ENCODE data around the gene CRIP1. TPM values are rescaled to one million over a fixed set of nuclear protein-coding genes. Genes with fewer than 3 reads are reported as not detected.

CRIP1 gene
- total RNA-seq, 1 donor from 2014 or later: 29.5 TPM

DNA sequence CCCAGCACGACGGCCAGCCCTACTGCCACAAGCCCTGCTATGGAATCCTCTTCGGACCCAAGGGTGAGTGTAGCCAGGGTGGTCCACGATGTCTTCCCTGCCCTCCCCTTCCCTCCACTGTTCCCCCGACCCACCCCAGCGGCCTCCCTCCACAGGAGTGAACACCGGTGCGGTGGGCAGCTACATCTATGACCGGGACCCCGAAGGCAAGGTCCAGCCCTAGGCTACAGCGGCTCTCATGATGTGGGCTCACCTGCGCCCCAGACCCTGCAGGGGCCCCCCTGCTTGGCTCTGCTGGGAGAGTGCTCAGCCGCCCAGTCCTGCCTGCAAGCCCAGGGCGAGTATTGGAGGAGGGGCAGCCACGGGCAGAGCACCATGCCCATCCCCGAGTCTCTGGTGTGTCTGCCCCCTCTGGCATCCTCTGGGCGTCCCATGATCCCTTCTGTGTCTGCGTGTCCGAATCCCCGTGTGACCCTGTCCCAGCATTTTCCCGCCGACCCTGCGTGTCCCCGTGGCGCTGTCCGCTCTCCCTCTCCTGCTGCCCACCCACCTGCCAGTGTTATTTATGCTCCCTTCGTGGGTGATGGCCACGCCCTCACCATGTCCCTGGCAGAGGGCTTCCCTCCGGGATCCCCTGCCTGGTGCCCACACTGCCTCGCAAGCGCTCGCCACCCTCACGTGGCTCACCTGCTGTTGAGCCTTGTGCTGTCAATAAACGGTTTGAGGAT lies 7.1 kb upstream of the CRIP1 start:
- FAIRE-seq: no peak
- no peak for DNase-seq (ENCODE audit: low read depth)
- H3K9me3 Mint-ChIP-seq (ENCODE audit: unreplicated experiment): no peaks in the 10 kb centered on the region

DNA sequence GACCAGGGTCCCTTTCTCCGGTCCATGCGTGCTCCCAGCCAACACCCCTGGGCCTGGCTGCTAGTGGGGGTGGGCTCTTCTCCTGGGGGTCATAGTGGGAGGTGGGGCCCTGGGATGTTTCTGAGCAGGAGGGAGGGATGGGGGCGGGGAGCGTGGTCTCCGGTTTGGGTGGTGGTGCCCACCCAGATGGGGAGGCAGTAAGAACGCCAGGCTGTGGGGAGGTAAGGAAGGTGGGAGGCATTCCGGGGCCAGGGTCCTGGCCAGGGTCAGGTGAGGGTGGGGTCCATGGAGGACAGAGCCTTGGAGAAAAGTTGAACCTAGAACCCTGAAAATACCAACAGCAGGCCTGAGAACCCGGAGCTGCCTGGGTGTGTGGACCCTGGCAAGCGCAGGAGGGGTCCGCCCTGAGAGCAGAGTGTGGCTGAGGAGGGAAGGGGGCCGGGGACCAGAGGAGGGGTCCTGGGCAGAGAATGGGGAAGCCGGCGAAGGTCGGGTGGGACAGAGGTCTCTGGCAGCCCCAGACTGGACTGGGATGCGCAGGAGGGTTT lies 6.4 kb upstream of the CRIP1 start:
- DNase-seq (ENCODE audit: low read depth) (no peak), FAIRE-seq (no peak)
- no peaks in the 10 kb centered on the region for H3K9me3 Mint-ChIP-seq (ENCODE audit: unreplicated experiment)
- H3K27ac Mint-ChIP-seq (ENCODE audit: unreplicated experiment): no peak overlapping the region
- H3K27me3 Mint-ChIP-seq (ENCODE audit: low read depth, unreplicated experiment): peaks cover 5% of the 10 kb centered on the region
- Histone ChIP-seq H3K36me3 (ENCODE audit: insufficient read depth, low read length) (no peaks in the 10 kb centered on the region), H3K79me2 (ENCODE audit: insufficient read depth, low read length) (peaks cover 22% of the 10 kb centered on the region), H3K4me2 (ENCODE audit: low read length) (peak overlapping the region; percentile 90), H2AFZ (ENCODE audit: low read depth, low read length) (no peak overlapping the region), H3K9ac (ENCODE audit: low read length) (peak overlapping the region; percentile 97), H3K9me3 (ENCODE audit: insufficient read depth, low read depth, low read length) (no peaks in the 10 kb centered on the region), H3K27me3 (ENCODE audit: insufficient read depth, low read length) (no peaks in the 10 kb centered on the region), H3K4me1 (ENCODE audit: insufficient read depth, low read length) (peaks cover 41% of the 10 kb centered on the region), H3K27ac (ENCODE audit: low read depth, low read length) (no peak overlapping the region), H3K4me3 (ENCODE audit: insufficient read depth, low read depth, low read length) (no peak overlapping the region), H4K20me1 (ENCODE audit: insufficient read depth, low read length) (peaks cover 17% of the 10 kb centered on the region)
- peaks cover 3% of the 10 kb centered on the region for H3K36me3 Mint-ChIP-seq (ENCODE audit: low read depth, unreplicated experiment)
- no peak overlapping the region for H3K4me3 Mint-ChIP-seq (ENCODE audit: unreplicated experiment)
- TF ChIP-seq CTCF (IDR thresholded peaks at IDR 0.05; ENCODE audit: insufficient read depth, low read depth, low read length) (no peak), EZH2 (IDR thresholded peaks at IDR 0.05; ENCODE audit: insufficient read depth, low read length) (no peak)
- H3K4me1 Mint-ChIP-seq (ENCODE audit: low read depth, unreplicated experiment): peaks cover 16% of the 10 kb centered on the region

More for the DNA sequence above, 7.1 kb upstream of the CRIP1 start:
- Mint-ChIP-seq H3K27me3 (ENCODE audit: low read depth, unreplicated experiment) (peaks cover 5% of the 10 kb centered on the region), H3K36me3 (ENCODE audit: low read depth, unreplicated experiment) (peaks cover 3% of the 10 kb centered on the region), H3K4me1 (ENCODE audit: low read depth, unreplicated experiment) (peaks cover 16% of the 10 kb centered on the region), H3K27ac (ENCODE audit: unreplicated experiment) (no peak overlapping the region), H3K4me3 (ENCODE audit: unreplicated experiment) (no peak overlapping the region)
- H4K20me1 ChIP-seq (ENCODE audit: insufficient read depth, low read length): peaks cover 17% of the 10 kb centered on the region
- H3K4me2 ChIP-seq (ENCODE audit: low read length): no peak overlapping the region
- TF ChIP-seq CTCF (IDR thresholded peaks at IDR 0.05; ENCODE audit: insufficient read depth, low read depth, low read length): no peak
- TF ChIP-seq EZH2 (IDR thresholded peaks at IDR 0.05; ENCODE audit: insufficient read depth, low read length): no peak
- no peak overlapping the region for H3K27ac ChIP-seq (ENCODE audit: low read depth, low read length)
- no peak overlapping the region for H3K9ac ChIP-seq (ENCODE audit: low read length)
- H3K27me3 ChIP-seq (ENCODE audit: insufficient read depth, low read length): no peaks in the 10 kb centered on the region
- H3K9me3 ChIP-seq (ENCODE audit: insufficient read depth, low read depth, low read length): no peaks in the 10 kb centered on the region
- H3K79me2 ChIP-seq (ENCODE audit: insufficient read depth, low read length): peaks cover 25% of the 10 kb centered on the region
- H2AFZ ChIP-seq (ENCODE audit: low read depth, low read length): no peak overlapping the region
- H3K4me3 ChIP-seq (ENCODE audit: insufficient read depth, low read depth, low read length): no peak overlapping the region
- H3K4me1 ChIP-seq (ENCODE audit: insufficient read depth, low read length): peaks cover 41% of the 10 kb centered on the region
- H3K36me3 ChIP-seq (ENCODE audit: insufficient read depth, low read length): no peaks in the 10 kb centered on the region
